BJ (cell line): ENCODE data around the gene STT3B. TPM values are rescaled to one million over a fixed set of nuclear protein-coding genes. Genes with fewer than 3 reads are reported as not detected.

Source experiments
- CTCF ChIA-PET: fragments of 350-600 bp; formaldehyde crosslinking; extraction: SDS; loops from one replicate; lab custom pipeline; 2021; ENCODE audit warnings: antibody characterized with exemption, inconsistent platforms; lab: Yijun Ruan, JAX
- POLR2A ChIA-PET: fragments of 300-600 bp; sonication (Branson Sonifier 250); formaldehyde crosslinking; extraction: SDS; loops from one replicate; lab custom pipeline; 2021; ENCODE audit warnings: antibody characterized with exemption; lab: Charles Lee
- DNase-seq: peaks from one replicate; pipeline ENCODE4 v3.0.0-alpha.2; 2011; ENCODE audit warnings: low read depth
- H3K27me3 ChIP-seq: 2 replicates; pipeline ENCODE4 v1.6.0; 2011; ENCODE audit warnings: low read length; ENCODE audit not compliant: control insufficient read depth, insufficient read depth
- H3K36me3 ChIP-seq: 2 replicates; pipeline ENCODE4 v1.5.1; 2011; ENCODE audit warnings: low read length; ENCODE audit not compliant: control insufficient read depth, insufficient read depth
- H3K4me3 ChIP-seq: 2 replicates; pipeline ENCODE4 v1.5.1; 2011; ENCODE audit warnings: low read depth, mild to moderate bottlenecking, control low read depth, low read length
- polyA plus RNA-seq: library from polyadenylated mRNA; depleted of rRNA; stranded (reverse); fragments of >200 nt; gene quantifications from 2 replicates; pipeline ENCODE4 v1.2.3, GENCODE V29; 2011
- TF ChIP-seq, protein P1 (sequence below): IDR thresholded peaks from 2 replicates; pipeline ENCODE4 v1.5.1; 2011; ENCODE audit warnings: low read depth, mild to moderate bottlenecking, control low read depth, inconsistent platforms, low read length, moderate library complexity; ENCODE audit not compliant: insufficient read depth

STT3B gene
- polyA plus RNA-seq, 1 experiment, result 39.7 TPM

DNA sequence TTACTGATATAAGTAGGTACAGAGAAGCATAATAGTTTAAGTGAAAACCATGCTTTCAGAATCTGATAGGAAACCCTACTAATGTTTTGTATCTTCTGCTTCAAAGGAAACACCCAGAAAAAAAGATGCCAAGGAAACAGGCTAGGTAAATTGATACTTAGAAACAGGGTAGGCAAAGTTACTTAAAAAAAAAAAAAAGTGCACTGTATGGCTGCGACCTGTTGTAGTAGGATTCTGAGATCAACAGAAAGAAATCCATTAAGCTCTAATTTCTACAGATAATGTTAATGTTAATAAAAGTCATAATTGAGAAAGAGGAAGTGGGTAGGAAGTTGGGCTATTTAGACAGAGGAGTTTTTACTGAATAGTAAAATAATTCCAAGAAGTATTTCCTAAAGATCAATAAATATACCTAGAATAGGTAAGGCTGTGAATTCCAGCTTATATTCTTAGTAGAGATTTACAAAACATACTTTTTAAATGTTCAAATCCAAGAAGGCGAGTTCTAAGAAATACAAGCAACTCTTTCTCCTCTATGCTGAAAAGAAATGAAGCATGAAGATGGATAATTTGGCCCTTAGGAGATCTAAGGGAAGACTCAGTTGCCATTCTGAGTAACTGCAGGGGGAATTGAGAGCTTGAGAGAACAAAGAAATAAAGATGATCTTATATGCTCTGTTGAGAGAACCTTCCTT, 24.1 kb upstream of the STT3B start:
- CTCF ChIA-PET, result interaction anchor here (1.3 to 1.5 kb wide), 2 partner anchors 12 to 23 kb away, joined by 3 to 5 read pairs; no protein-coding TSS in a partner anchor
- POLR2A ChIA-PET, result no interaction called here

DNA sequence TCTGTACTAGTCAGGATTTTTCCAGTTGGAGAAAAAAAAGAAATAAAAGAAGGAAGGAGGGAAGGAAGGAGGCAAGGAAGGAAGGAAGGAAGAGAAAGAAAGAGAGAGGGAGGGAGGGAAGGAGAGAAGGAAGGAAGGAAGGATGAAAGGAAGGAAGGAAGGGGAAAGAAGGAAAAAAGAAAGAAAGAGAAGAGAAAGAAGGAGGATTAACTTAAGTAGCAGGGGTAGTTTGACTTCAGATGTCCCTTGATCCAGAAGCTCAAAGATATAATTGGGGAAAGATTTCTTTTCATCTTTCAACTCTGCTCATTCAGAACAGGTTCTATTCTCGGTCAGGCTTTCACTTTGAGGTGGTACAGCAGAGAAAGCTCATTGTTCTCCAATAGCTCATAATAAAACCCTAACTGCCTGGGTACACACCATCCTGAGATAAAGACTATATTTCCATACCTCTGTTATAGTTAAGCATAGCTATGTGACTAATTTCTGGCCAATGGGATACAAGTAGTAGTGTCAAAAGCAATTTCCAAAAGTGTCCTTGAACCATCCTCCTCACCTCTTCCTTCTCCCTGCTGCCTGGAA, 23.5 kb upstream of the STT3B start:
- H3K27me3 ChIP-seq, result peaks cover 2% of the 10 kb centered on the region; the same call in 1 of the 2 replicates
- no peak overlapping the region for H3K4me3 ChIP-seq
- TF ChIP-seq, protein P1, sequence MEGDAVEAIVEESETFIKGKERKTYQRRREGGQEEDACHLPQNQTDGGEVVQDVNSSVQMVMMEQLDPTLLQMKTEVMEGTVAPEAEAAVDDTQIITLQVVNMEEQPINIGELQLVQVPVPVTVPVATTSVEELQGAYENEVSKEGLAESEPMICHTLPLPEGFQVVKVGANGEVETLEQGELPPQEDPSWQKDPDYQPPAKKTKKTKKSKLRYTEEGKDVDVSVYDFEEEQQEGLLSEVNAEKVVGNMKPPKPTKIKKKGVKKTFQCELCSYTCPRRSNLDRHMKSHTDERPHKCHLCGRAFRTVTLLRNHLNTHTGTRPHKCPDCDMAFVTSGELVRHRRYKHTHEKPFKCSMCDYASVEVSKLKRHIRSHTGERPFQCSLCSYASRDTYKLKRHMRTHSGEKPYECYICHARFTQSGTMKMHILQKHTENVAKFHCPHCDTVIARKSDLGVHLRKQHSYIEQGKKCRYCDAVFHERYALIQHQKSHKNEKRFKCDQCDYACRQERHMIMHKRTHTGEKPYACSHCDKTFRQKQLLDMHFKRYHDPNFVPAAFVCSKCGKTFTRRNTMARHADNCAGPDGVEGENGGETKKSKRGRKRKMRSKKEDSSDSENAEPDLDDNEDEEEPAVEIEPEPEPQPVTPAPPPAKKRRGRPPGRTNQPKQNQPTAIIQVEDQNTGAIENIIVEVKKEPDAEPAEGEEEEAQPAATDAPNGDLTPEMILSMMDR, result no peak
- DNase-seq, result no peak
- CTCF ChIA-PET, result interaction anchor here (1.3 to 1.5 kb wide), 2 partner anchors 13 to 22 kb away, joined by 3 to 5 read pairs; no protein-coding TSS in a partner anchor
- no peaks in the 10 kb centered on the region for H3K36me3 ChIP-seq
- POLR2A ChIA-PET, result no interaction called here

More for the DNA sequence above, 24.1 kb upstream of the STT3B start:
- Histone ChIP-seq H3K27me3 (peaks cover 2% of the 10 kb centered on the region; the same call in 1 of the 2 replicates), H3K4me3 (no peak overlapping the region), H3K36me3 (no peaks in the 10 kb centered on the region)
- no peak for DNase-seq
- TF ChIP-seq, protein P1, result no peak

DNA sequence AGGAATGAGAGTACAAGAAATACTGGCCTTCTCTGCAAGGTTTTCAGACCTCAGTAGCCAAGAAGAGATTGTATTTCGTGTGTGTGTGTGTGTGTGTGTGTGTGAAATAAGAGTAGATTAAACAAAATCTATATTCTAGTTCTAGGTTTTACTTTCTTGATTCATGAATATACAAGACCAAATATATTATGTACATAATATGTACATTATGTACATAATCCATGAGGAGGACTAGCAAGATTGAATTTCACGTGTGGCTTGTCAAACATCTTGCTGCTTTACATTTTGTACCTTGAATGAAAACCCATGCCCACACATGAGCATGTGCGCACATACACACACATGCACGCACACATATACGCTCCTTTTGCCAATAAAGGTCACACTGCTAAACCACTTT, 18.2 kb upstream of the STT3B start:
- ChIA-PET POLR2A (no interaction called here), CTCF (no interaction called here)
- TF ChIP-seq, protein P1, result no peak
- H3K4me3 ChIP-seq, result no peak overlapping the region
- H3K36me3 ChIP-seq, result no peaks in the 10 kb centered on the region
- DNase-seq, result no peak
- H3K27me3 ChIP-seq, result no peaks in the 10 kb centered on the region

DNA sequence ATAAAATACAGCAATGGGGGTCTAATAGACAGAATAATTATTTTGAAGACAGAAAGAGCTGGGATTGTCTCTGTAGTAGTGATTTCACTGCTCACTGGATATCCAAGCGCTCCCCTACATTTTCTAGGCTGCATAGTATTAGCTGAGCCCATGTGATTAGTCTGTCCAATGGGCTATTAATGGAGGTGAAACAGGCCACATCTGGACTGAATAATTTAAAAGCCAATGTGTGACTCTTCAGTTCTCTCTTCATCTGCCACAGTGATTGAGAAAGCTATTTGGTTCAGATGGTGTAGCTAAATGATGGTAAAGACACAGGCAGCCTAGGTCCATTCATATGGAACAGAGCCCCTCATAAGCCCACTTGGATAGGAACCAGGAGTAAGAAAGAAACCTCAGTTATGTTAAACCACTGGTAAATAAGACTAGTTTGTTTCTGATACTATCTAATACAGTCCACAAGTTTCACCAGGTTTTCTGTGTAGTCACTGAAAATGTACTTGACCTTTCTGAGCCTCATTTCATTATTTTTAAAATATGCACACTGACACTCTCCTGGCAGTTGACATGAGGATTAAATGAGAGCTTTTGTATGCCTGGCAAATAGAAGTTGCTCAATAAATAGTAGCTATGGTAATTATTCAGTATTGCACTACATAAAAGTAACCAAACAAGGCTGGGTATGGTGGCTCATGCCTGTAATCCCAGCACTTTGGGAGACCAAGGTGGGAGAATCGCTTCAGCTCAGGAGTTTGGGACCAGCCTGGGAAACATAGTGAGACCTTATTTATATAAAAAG, 17.0 kb upstream of the STT3B start:
- POLR2A ChIA-PET, result no interaction called here
- CTCF ChIA-PET, result interaction anchor here (1.0 to 1.1 kb wide), 2 partner anchors 18 to 249 kb away, joined by 3 read pairs; no protein-coding TSS in a partner anchor
- Histone ChIP-seq H3K36me3 (no peaks in the 10 kb centered on the region), H3K27me3 (no peaks in the 10 kb centered on the region), H3K4me3 (no peak overlapping the region)
- no peak for DNase-seq
- TF ChIP-seq, protein P1, result no peak

DNA sequence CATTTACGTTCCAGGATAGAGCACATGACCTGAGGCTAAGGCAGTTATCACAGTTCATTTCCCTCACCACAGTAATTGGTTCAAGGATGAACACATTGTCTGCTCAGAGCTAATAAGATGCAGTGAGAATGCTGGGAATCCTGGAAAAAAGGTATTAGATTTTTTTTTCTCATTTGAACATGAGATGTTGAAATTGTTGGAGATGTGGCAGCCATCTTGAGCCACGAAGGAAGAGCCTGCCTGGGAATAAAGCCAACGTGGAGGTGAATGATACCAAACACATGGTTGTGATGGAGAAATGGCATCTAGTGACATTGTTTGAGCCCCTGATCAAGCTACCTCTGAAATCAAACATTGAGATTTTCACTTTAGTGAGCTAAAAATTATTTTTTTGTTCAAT, 16.0 kb upstream of the STT3B start:
- Histone ChIP-seq H3K36me3 (no peaks in the 10 kb centered on the region), H3K27me3 (no peaks in the 10 kb centered on the region), H3K4me3 (no peak overlapping the region)
- POLR2A ChIA-PET, result no interaction called here
- CTCF ChIA-PET, result interaction anchor here (1.0 kb wide), 1 partner anchor 19 kb away, joined by 3 read pairs; no protein-coding TSS in a partner anchor
- DNase-seq, result no peak
- TF ChIP-seq, protein P1, result no peak
